Bronchial epithelial cell (primary cell): ENCODE measurements around the gene ERG28. TPM values are rescaled to one million over a fixed set of nuclear protein-coding genes. Genes with fewer than 3 reads are reported as not detected.

Experiments used
- DNase-seq: peaks from one replicate; pipeline ENCODE4 v3.0.0-alpha.2; 2010; ENCODE audit warnings: low read depth
- FAIRE-seq: peaks from 2 replicates; lab custom pipeline; 2011; peaks lifted over from hg19 to GRCh38; lab: Jason Lieb, UNC
- H3K27me3 ChIP-seq: 2 replicates; pipeline ENCODE4 v1.5.1; 2011; ENCODE audit warnings: low read length; ENCODE audit not compliant: control insufficient read depth, insufficient read depth
- H3K36me3 ChIP-seq: 2 replicates; pipeline ENCODE4 v1.5.1; 2011; ENCODE audit warnings: low read length; ENCODE audit not compliant: control insufficient read depth, insufficient read depth
- H3K4me3 ChIP-seq: 2 replicates; pipeline ENCODE4 v1.5.1; 2011; ENCODE audit warnings: mild to moderate bottlenecking, low read depth, low read length, control low read depth
- CTCF ChIP-seq: IDR thresholded peaks from 2 replicates; pipeline ENCODE4 v1.5.1; 2011; ENCODE audit warnings: mild to moderate bottlenecking, moderate library complexity, low read length, control low read depth, inconsistent platforms; ENCODE audit not compliant: insufficient read depth, severe bottlenecking
- total RNA-seq: library from RNA; depleted of rRNA; stranded (reverse); fragments of >200 nt; gene quantifications from 2 replicates; pipeline ENCODE4 v1.2.1, GENCODE V29; 2014

Gene ERG28
- total RNA-seq, 1 donor from 2014 or later: 4.2 TPM

DNA sequence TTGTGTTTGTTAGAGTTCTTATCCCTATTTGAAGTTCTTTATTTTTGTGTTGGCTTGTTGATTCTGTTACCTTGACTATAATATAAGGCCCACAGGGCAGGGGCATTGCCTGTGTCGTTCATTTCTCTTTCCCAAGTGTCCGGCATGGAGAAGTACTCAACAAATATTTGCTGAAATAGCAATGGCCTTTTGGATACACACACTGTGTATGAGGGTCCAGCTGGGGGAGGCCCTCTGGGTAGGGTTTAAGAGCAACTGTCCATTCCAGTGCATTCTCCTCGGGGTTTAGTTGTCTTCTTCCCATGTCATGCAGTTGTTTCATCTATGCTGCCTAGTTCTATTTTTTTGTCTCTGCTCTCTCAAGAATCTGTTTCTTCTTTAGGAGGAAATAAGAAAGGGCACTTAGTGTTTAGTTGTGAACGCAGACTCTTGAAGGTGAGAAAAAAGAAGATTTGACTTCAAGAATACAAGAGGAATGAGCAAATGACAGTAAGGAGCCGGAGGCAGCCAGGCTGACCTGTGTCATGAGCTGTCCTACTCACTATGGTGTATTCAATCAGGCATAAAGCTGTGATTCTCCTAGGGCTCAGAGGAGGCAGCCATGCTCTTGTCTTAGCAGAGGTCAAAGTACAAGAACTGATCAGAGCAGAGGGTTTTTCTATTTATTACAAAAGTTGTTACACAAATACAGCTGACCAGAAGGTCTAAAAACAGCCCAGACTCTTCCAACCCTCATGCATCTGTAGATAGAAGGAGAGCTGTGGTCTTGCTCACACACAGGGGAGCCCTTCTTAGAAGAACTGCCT lies 10.2 kb downstream of the ERG28 start:
- H3K27me3 ChIP-seq: no peaks in the 10 kb centered on the region
- no peak for TF ChIP-seq CTCF
- DNase-seq: no peak
- H3K36me3 ChIP-seq: peaks cover 8% of the 10 kb centered on the region
- FAIRE-seq: no peak
- H3K4me3 ChIP-seq: no peak overlapping the region

DNA sequence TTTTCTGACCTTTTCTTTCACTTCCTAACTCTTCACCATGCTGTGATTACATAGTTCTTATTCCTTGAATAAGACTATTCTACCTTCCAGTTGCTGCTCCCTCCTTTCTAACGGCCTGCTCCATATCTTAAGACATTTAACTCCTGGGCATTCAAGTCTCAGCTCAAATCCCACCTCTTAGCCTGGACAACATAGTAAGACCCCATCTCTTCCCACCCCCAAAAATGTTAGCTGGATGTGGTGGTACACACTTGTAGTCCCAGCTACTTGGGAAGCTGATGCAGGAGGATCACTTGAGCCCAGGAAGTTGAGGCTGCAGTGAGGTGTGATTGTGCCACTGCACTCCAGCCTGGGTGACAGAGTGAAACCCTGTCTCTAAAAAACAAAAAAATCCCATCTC lies 10.9 kb downstream of the ERG28 start:
- FAIRE-seq (no peak), DNase-seq (no peak)
- H3K36me3 ChIP-seq: peaks cover 6% of the 10 kb centered on the region
- no peaks in the 10 kb centered on the region for H3K27me3 ChIP-seq
- no peak overlapping the region for H3K4me3 ChIP-seq
- TF ChIP-seq CTCF: no peak

- no peak for FAIRE-seq
- TF ChIP-seq CTCF: no peak
- DNase-seq: no peak
- no peaks in the 10 kb centered on the region for H3K27me3 ChIP-seq
- H3K4me3 ChIP-seq: no peak overlapping the region
- peaks cover 6% of the 10 kb centered on the region for H3K36me3 ChIP-seq
Measured at GRCh38 chr14:75649337-75649736, 11.3 kb downstream of the ERG28 start.

DNA sequence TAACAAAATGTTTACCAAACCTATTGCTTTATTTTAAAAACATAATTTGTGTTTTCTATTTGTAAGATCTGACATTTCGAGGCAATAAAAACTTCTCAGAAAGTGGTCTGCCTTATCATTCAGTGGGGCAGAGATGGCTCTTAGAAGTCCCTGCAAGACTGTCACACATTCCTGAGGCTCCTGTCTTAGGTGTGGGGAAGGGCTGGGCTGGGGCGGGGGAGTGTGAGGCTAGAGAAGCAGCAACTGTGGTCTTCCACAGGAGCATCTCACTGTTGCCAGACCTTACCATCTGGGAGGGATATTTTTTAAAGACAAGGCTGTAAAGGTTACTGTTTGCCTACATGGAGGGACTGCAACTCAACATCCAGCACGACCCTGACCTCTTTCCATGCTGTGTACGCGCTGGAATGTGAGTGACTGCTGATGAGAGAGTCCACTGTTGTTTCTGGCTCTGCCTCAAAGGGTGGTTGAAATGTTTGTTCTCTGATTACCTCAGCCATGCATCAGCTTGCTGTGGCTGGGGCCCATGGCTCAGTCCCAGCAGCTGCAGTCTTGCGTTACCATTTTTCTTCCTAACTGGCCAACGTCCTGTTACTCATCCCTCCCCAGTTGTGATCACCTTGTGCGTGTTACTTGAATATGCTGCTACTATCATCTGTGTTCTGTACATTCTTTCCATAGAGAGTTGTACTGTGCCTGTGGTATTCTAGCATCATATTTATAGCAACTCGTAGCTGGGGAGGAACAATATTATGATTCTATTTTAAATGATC lies 12.4 kb downstream of the ERG28 start:
- Histone ChIP-seq H3K27me3 (no peaks in the 10 kb centered on the region), H3K4me3 (no peak overlapping the region), H3K36me3 (peaks cover 6% of the 10 kb centered on the region)
- FAIRE-seq (peak; percentile 93), DNase-seq (peak; percentile 95)
- TF ChIP-seq CTCF: no peak

GRCh38 chr14:75647640-75648039 lies 13.0 kb downstream of the ERG28 start:
- no peak overlapping the region for H3K4me3 ChIP-seq
- TF ChIP-seq CTCF: no peak
- peaks cover 6% of the 10 kb centered on the region for H3K36me3 ChIP-seq
- no peaks in the 10 kb centered on the region for H3K27me3 ChIP-seq
- FAIRE-seq (no peak), DNase-seq (no peak)
